ENCODE results near the gene GCNT2.
"Not testable (repeated sequence)": the region's sequence is repeated elsewhere in the genome, so short reads cannot be mapped to it uniquely, and the experiment has no call there.

The GCNT2 gene

GRCh38 chr6:10580570-10580969 is 59.4 kb downstream of the GCNT2 start:
- no peak overlapping the region for H3K4me3 ChIP-seq (replicated peaks; ENCODE audit: low read depth, low read length)
- TF ChIP-seq CTCF (IDR thresholded peaks at IDR 0.05; ENCODE audit: insufficient read depth, low read length, poor library complexity, severe bottlenecking) = no peak
- no peaks in the 10 kb centered on the region; the same call in 1 of the 2 replicates for H3K36me3 ChIP-seq (ENCODE audit: control insufficient read depth, insufficient read depth, low read length)
- no peaks in the 10 kb centered on the region for H3K27me3 ChIP-seq (replicated peaks; ENCODE audit: control insufficient read depth, insufficient read depth, low read length)
- no peak for DNase-seq (ENCODE audit: extremely low read depth, insufficient read length)

DNA sequence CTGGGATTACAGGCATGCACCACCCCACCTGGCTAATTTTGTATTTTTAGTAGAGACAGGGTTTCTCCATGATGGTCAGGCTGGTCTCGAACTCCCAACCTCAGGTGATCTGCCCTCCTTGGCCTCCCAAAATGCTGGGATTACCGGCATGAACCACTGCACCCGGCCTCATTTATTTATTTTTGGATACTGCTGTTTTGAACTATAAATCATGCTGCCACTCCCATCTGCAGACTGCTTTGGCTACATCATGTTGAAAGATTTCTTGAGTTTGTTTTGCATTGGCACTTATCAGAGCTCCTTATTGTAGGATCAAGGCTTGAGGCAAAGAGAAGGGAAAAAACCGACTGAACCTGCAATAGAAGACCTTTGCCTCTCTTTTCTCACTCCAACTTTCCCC is 60.3 kb downstream of the GCNT2 start:
- H3K4me3 ChIP-seq (replicated peaks; ENCODE audit: low read depth, low read length) = not testable (repeated sequence)

GRCh38 chr6:10582774-10583508 is 61.8 kb downstream of the GCNT2 start:
- no peak for DNase-seq (ENCODE audit: extremely low read depth, insufficient read length)
- Histone ChIP-seq H3K4me3 (replicated peaks; ENCODE audit: low read depth, low read length) (no peak overlapping the region), H3K27me3 (replicated peaks; ENCODE audit: control insufficient read depth, insufficient read depth, low read length) (no peaks in the 10 kb centered on the region), H3K36me3 (ENCODE audit: control insufficient read depth, insufficient read depth, low read length) (no peaks in the 10 kb centered on the region; the same call in 1 of the 2 replicates)
- TF ChIP-seq CTCF (IDR thresholded peaks at IDR 0.05; ENCODE audit: insufficient read depth, low read length, poor library complexity, severe bottlenecking) = no peak

More for the DNA sequence above, 60.3 kb downstream of the GCNT2 start:
- not testable (repeated sequence) for H3K36me3 ChIP-seq (ENCODE audit: control insufficient read depth, insufficient read depth, low read length); H3K27me3 ChIP-seq (replicated peaks; ENCODE audit: control insufficient read depth, insufficient read depth, low read length); DNase-seq (ENCODE audit: extremely low read depth, insufficient read length)

DNA sequence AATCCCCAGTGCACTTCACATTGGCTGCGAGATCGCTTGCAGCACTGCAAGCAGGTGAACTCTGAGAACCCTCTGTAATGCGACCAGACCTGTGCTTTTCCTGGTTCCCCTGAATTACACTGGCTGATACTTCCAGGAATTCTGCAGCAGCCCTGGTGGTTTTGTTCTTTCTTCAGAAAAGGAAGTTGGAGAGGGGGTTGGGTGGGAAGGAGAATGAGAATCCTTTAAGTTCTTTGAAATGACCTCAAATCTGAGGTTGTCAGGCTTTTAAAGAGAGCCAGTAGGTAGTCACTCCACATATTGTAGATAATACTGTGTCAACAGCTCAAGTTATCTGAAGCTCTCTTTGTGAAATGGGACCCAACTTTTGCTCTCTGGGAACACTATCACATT is 62.4 kb downstream of the GCNT2 start:
- Histone ChIP-seq H3K36me3 (ENCODE audit: control insufficient read depth, insufficient read depth, low read length) (no peaks in the 10 kb centered on the region; the same call in 1 of the 2 replicates), H3K27me3 (replicated peaks; ENCODE audit: control insufficient read depth, insufficient read depth, low read length) (no peaks in the 10 kb centered on the region), H3K4me3 (replicated peaks; ENCODE audit: low read depth, low read length) (no peak overlapping the region)
- DNase-seq (ENCODE audit: extremely low read depth, insufficient read length) = no peak
- no peak for TF ChIP-seq CTCF (IDR thresholded peaks at IDR 0.05; ENCODE audit: insufficient read depth, low read length, poor library complexity, severe bottlenecking)

DNA sequence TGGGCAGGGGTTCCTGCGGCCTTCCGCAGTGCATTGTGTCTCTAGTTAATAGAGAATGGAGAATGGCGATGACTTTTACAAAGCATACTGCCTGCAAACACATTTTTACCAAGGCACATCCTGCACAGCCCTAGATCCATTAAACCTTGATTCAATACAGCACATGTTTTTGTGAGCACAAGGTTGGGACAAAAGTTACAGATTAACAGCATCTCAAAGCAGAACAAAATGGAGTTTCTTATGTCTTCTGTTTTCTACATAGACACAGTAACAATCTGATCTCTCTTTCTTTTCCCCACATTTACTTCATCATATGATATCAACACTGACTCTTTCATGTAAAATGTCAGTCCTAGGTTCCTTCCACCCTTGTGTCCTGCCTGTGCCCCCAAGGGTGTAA is 63.5 kb downstream of the GCNT2 start:
- Histone ChIP-seq H3K36me3 (ENCODE audit: control insufficient read depth, insufficient read depth, low read length) (no peaks in the 10 kb centered on the region; the same call in 1 of the 2 replicates), H3K4me3 (replicated peaks; ENCODE audit: low read depth, low read length) (no peak overlapping the region)

More for the DNA sequence above, 63.5 kb downstream of the GCNT2 start:
- DNase-seq (ENCODE audit: extremely low read depth, insufficient read length) = no peak
- no peak for TF ChIP-seq CTCF (IDR thresholded peaks at IDR 0.05; ENCODE audit: insufficient read depth, low read length, poor library complexity, severe bottlenecking)
- no peaks in the 10 kb centered on the region for H3K27me3 ChIP-seq (replicated peaks; ENCODE audit: control insufficient read depth, insufficient read depth, low read length)

All from GM06990 (cell line).